ENCODE measurements around the gene TOMM70. TPM values are rescaled to one million over a fixed set of nuclear protein-coding genes. Genes with fewer than 3 reads are reported as not detected.

Gene TOMM70
- total and polyA plus RNA-seq, 2 of the 8 experiments (the other 6 are each of a cell fraction or from before 2014, with no cell fraction given) = 10.9 to 52.1 TPM

- TF ChIP-seq, protein P1, sequence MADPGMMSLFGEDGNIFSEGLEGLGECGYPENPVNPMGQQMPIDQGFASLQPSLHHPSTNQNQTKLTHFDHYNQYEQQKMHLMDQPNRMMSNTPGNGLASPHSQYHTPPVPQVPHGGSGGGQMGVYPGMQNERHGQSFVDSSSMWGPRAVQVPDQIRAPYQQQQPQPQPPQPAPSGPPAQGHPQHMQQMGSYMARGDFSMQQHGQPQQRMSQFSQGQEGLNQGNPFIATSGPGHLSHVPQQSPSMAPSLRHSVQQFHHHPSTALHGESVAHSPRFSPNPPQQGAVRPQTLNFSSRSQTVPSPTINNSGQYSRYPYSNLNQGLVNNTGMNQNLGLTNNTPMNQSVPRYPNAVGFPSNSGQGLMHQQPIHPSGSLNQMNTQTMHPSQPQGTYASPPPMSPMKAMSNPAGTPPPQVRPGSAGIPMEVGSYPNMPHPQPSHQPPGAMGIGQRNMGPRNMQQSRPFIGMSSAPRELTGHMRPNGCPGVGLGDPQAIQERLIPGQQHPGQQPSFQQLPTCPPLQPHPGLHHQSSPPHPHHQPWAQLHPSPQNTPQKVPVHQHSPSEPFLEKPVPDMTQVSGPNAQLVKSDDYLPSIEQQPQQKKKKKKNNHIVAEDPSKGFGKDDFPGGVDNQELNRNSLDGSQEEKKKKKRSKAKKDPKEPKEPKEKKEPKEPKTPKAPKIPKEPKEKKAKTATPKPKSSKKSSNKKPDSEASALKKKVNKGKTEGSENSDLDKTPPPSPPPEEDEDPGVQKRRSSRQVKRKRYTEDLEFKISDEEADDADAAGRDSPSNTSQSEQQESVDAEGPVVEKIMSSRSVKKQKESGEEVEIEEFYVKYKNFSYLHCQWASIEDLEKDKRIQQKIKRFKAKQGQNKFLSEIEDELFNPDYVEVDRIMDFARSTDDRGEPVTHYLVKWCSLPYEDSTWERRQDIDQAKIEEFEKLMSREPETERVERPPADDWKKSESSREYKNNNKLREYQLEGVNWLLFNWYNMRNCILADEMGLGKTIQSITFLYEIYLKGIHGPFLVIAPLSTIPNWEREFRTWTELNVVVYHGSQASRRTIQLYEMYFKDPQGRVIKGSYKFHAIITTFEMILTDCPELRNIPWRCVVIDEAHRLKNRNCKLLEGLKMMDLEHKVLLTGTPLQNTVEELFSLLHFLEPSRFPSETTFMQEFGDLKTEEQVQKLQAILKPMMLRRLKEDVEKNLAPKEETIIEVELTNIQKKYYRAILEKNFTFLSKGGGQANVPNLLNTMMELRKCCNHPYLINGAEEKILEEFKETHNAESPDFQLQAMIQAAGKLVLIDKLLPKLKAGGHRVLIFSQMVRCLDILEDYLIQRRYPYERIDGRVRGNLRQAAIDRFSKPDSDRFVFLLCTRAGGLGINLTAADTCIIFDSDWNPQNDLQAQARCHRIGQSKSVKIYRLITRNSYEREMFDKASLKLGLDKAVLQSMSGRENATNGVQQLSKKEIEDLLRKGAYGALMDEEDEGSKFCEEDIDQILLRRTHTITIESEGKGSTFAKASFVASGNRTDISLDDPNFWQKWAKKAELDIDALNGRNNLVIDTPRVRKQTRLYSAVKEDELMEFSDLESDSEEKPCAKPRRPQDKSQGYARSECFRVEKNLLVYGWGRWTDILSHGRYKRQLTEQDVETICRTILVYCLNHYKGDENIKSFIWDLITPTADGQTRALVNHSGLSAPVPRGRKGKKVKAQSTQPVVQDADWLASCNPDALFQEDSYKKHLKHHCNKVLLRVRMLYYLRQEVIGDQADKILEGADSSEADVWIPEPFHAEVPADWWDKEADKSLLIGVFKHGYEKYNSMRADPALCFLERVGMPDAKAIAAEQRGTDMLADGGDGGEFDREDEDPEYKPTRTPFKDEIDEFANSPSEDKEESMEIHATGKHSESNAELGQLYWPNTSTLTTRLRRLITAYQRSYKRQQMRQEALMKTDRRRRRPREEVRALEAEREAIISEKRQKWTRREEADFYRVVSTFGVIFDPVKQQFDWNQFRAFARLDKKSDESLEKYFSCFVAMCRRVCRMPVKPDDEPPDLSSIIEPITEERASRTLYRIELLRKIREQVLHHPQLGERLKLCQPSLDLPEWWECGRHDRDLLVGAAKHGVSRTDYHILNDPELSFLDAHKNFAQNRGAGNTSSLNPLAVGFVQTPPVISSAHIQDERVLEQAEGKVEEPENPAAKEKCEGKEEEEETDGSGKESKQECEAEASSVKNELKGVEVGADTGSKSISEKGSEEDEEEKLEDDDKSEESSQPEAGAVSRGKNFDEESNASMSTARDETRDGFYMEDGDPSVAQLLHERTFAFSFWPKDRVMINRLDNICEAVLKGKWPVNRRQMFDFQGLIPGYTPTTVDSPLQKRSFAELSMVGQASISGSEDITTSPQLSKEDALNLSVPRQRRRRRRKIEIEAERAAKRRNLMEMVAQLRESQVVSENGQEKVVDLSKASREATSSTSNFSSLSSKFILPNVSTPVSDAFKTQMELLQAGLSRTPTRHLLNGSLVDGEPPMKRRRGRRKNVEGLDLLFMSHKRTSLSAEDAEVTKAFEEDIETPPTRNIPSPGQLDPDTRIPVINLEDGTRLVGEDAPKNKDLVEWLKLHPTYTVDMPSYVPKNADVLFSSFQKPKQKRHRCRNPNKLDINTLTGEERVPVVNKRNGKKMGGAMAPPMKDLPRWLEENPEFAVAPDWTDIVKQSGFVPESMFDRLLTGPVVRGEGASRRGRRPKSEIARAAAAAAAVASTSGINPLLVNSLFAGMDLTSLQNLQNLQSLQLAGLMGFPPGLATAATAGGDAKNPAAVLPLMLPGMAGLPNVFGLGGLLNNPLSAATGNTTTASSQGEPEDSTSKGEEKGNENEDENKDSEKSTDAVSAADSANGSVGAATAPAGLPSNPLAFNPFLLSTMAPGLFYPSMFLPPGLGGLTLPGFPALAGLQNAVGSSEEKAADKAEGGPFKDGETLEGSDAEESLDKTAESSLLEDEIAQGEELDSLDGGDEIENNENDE (IDR thresholded peaks at IDR 0.05; ENCODE audit: insufficient replicate concordance, low read length) = no peak
- TF ChIP-seq CHD1 (IDR thresholded peaks at IDR 0.05; ENCODE audit: low read depth, low read length) (no peak), SP2 (IDR thresholded peaks at IDR 0.05; ENCODE audit: low read length) (no peak), BACH1 (IDR thresholded peaks at IDR 0.05; ENCODE audit: low read length) (no peak), GABPA (IDR thresholded peaks at IDR 0.05; ENCODE audit: borderline replicate concordance, insufficient read depth, low read length) (no peak), KDM5A (IDR thresholded peaks at IDR 0.05; ENCODE audit: low read length) (no peak), MAFK (IDR thresholded peaks at IDR 0.05; ENCODE audit: low read depth, low read length) (no peak)
These were observed 48.3 kb downstream of the TOMM70 start (continued) for GRCh38 chr3:100352296-100353231.

All from H1 (cell line).